HG03060 (cell line): ENCODE results near the gene ELMO1.

Experiments used
- ATAC-seq: cut with Tn5 transposase; IDR thresholded peaks from one replicate; pipeline ENCODE4 v1.9.1; 2021; ENCODE audit warnings: low read depth, moderate number of reproducible peaks; ENCODE audit not compliant: unreplicated experiment

Gene ELMO1

GRCh38 chr7:37083311-37084096 is 365.2 kb downstream of the ELMO1 start:
- no peak for ATAC-seq

GRCh38 chr7:37081436-37081835 is 367.2 kb downstream of the ELMO1 start:
- ATAC-seq, result no peak

DNA sequence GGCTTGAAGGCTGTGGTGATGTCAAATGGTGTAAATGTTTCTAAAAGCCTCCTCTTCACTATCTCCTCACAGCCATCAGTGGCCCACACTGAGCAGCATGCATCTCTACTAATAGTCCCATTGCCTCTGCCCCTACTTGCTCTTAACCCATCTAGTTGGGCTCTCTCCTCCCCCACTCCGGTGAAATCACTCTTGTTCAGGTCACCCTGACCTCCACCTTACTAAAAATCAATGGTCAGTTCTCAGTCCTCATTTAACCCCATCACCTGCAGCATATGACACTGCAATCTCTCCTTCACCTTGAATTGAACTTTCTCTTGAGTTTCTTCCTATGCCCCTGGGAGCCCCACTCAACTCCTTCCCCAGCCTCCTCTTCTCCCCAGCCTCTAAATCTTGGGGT is 369.2 kb downstream of the ELMO1 start:
- no peak for ATAC-seq

DNA sequence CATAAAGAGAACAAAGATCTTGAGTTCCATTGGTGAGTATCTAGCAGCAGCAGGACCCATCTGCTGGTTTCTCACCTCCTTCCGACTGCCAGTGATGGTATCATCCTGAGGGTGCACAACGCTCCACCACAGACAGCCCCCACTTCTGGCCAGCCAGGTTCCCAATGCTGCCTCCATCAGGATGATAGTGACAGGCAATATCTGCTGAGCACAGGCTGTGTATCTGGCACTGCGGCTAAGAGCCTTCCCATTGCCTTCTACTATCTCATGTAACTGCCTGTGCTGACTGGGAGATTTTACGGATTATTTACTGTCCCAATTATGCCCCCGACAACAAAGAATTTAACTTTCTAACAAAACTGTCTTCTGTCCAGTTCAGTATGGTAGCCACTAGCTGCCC is 372.0 kb downstream of the ELMO1 start:
- ATAC-seq, result no peak

GRCh38 chr7:37074370-37074769 is 374.3 kb downstream of the ELMO1 start:
- ATAC-seq, result no peak

DNA sequence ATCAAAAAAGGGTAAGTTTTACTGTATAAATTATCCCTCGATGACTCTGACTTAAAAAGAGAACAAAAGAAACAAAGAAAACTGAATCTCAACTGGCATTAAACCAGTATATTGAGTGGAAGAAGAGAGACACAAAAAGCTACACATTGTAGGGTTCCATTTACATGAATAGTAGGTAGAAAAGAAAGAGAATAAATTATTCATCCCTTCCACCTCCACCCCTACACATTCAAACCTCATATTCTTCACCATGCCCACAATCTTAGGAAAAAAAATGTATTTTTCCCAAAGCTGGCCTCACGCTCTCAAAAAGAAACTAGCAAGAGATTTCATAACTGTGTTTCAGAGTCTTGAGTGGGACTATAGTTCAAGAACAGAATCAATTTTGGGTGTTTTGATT is 377.5 kb downstream of the ELMO1 start:
- no peak for ATAC-seq

DNA sequence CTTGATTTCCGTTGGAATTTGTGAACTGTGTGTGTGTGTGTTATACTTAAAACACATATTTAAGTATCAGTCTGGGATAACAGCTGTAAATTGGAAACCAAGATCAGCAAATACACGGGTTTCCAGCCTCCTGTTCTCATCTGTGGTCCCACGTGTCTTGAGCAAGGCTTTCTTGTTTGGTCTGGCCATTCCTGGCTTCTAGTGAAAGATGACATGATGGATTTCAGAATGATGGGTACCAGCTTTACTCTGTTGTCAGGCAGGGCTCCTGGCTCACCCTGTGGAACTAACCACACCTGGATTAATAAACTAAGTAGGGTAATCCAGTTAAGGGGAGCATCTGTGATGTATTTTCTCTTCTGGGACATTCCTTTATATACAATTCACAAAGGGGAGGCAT is 378.2 kb downstream of the ELMO1 start:
- ATAC-seq, result no peak

DNA sequence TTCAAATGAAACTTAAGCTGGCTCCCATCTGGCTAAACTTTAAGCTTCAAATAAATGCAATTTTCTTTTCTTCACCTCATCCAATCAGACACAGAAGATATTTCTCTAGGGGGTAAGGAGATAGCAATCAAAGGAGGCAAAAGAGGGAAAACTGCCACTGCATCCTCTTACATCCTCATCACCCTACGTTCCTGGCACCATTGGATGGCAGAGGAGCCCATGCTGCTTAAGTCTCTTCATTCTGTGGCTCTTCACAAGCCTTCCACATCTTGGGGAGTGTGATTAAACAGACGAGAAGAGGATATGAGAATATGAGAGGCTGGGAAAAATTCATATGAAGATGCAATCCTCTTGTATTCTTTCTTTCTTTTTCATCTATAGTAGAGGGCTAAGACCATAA is 378.6 kb downstream of the ELMO1 start:
- ATAC-seq, result no peak

- ATAC-seq, result no peak
Observed at GRCh38 chr7:37069336-37069735, 379.3 kb downstream of the ELMO1 start.

- no peak for ATAC-seq
Observed at GRCh38 chr7:37068902-37069301, 379.8 kb downstream of the ELMO1 start.

DNA sequence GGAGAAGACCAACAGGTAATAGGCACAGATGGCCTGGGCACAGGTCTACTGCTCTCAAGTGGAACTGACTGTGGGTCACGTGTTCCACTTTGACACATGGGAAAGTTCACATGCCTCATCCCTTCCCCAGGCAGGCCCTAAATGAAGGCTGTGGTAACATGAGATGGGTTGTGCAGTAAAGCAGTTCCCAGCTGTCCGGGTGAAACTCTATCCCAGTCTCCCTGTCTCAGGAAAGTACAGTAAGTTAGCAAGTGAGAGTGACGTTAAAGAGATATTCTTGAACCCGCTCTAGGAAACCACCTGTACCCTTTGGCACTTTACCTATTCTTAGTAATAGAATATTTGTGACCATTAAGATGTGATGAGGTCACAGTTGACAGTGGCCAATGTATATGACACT is 380.6 kb downstream of the ELMO1 start:
- ATAC-seq, result no peak

DNA sequence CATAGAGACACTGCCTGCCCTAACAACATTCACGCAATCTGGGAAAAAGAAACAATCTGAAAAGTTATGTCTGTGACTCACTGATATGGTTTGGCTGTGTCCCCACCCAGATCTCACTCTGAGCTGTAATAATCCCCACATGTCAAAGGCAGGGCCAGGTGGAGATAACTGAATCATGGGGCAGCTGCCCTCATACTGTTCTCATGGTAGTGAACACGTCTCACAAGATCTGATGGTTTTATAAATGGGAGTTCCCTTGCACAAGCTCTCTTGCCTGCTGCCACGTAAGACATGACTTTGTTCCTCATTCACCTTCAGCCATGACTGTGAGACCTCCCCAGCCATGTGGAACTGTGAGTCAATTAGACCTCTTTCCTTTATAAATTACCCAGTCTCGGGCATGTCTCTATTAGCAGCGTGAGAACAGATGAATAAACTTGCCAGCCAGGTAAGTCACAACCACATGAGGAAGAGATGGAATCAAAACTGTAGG is 382.8 kb downstream of the ELMO1 start:
- ATAC-seq, result no peak

GRCh38 chr7:37062560-37062859 is 386.2 kb downstream of the ELMO1 start:
- ATAC-seq, result no peak

GRCh38 chr7:37061849-37062559 is 386.7 kb downstream of the ELMO1 start:
- ATAC-seq, result no peak

DNA sequence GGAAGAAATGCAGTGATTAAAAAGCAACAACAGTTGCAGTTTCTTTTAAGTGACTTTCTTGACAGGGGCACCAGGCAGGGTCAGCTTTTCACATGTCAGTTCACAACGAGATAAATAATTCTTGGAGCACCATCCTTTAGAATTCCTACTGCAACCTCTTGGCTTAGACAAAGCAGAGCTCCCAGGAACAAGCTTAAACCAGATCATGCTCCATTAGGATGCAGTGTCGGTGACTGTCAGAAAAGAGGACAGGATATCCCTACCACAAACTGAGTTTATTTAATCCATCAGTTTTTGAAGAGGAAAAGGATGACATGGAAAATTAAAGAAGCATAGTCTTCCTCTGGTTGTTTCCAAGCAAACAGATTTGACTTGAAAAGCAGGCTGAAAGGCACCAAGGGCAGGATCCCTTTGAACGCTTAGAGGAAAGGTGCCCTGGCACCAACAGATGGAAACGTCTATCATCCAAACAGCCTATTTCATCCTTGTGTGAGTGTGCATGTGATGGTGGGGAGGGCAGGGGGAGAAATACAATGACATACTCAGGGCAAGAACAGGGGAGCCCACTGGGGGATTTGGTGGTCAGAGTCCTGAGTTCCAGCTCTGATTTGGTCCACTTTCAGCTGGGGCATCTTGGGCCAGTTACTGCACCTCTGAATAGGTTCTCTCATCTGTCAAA is 392.3 kb downstream of the ELMO1 start:
- ATAC-seq, result no peak

- no peak for ATAC-seq
Observed at GRCh38 chr7:37054624-37055241, 393.9 kb downstream of the ELMO1 start.

DNA sequence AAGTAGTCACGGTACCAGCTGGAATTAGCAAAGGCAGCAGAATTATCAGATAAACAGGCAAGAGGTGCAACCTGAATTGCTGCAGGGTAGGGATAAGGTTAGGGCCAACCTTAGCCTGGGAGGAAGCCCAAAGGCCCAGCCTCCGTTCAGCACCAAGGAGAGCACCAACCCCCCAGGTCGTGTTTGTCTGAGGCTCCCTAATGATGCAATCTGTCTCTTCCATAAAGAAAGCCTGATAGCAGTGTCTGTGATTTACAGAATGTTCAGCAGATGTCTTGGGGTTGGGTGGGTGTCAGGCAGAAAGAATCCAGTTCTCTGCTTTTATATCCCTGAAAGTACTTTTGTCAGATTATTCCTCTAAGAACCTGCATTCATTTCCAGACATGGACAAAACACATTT is 396.0 kb downstream of the ELMO1 start:
- ATAC-seq, result no peak

- no peak for ATAC-seq
Observed at GRCh38 chr7:37050801-37051200, 397.9 kb downstream of the ELMO1 start.

GRCh38 chr7:37048674-37049073 is 400.0 kb downstream of the ELMO1 start:
- ATAC-seq, result no peak

GRCh38 chr7:37047260-37047659 is 401.4 kb downstream of the ELMO1 start:
- ATAC-seq, result no peak

- no peak for ATAC-seq
Observed at GRCh38 chr7:37046531-37047079, 402.1 kb downstream of the ELMO1 start.
